Keratinocyte (primary cell): Measurements from ENCODE around the gene NLRC5. TPM values are rescaled to one million over a fixed set of nuclear protein-coding genes. Genes with fewer than 3 reads are reported as not detected.

Experiments used
- DNase-seq: peaks from one replicate; pipeline ENCODE4 v3.0.0-alpha.2; 2011; ENCODE audit warnings: low read depth, missing footprints, low spot score
- FAIRE-seq: peaks from 2 replicates; lab custom pipeline; 2011; peaks lifted over from hg19 to GRCh38; lab: Jason Lieb, UNC
- H2AFZ ChIP-seq: 2 replicates; pipeline ENCODE4 v1.6.0; 2012; ENCODE audit warnings: low read length, control low read depth, inconsistent platforms; ENCODE audit not compliant: control insufficient read depth
- H3K27ac ChIP-seq: 2 replicates; pipeline ENCODE4 v1.5.1; 2011; ENCODE audit warnings: low read length; ENCODE audit not compliant: control insufficient read depth, insufficient read depth
- H3K27me3 ChIP-seq: 3 replicates; pipeline ENCODE4 v1.6.0; 2011; ENCODE audit warnings: low read length; ENCODE audit not compliant: control insufficient read depth, insufficient read depth; ENCODE audit errors: extremely low read depth
- H3K36me3 ChIP-seq, 2 experiments: 2 replicates in 1 of 2; 3 replicates in 1 of 2; pipeline ENCODE4 v1.5.1; 2011; ENCODE audit warnings: low read length in 2 of 2, mild to moderate bottlenecking in 1 of 2; ENCODE audit not compliant: control insufficient read depth in 2 of 2, insufficient read depth in 2 of 2; ENCODE audit errors: extremely low read depth in 1 of 2
- H3K4me1 ChIP-seq: 3 replicates; pipeline ENCODE4 v1.5.1; 2011; ENCODE audit warnings: low read length; ENCODE audit not compliant: control insufficient read depth, insufficient read depth; ENCODE audit errors: extremely low read depth
- H3K4me2 ChIP-seq: 3 replicates; pipeline ENCODE4 v1.6.0; 2011; ENCODE audit warnings: low read depth, low read length; ENCODE audit not compliant: control insufficient read depth, insufficient read depth; ENCODE audit errors: extremely low read depth
- H3K4me3 ChIP-seq, 3 experiments: fragments of 200-600 bp in 1 of 3; sonication (generic) in 1 of 3; 2 replicates in 2 of 3; 3 replicates in 1 of 3; pipeline ENCODE4 v1.5.1; 2011 to 2016; ENCODE audit warnings: low read length in 3 of 3, mild to moderate bottlenecking in 3 of 3, control low read depth in 2 of 3, inconsistent platforms in 1 of 3, low read depth in 1 of 3, mixed read lengths in 1 of 3, mixed run types in 1 of 3, moderate library complexity in 1 of 3; ENCODE audit not compliant: control insufficient read depth in 2 of 3, insufficient read depth in 2 of 3; ENCODE audit errors: extremely low read depth in 1 of 3
- H3K79me2 ChIP-seq: 2 replicates; pipeline ENCODE4 v1.6.0; 2012; ENCODE audit warnings: low read length; ENCODE audit not compliant: control insufficient read depth, insufficient read depth
- H3K9ac ChIP-seq: 3 replicates; pipeline ENCODE4 v1.6.0; 2011; ENCODE audit warnings: low read length; ENCODE audit not compliant: control insufficient read depth, insufficient read depth; ENCODE audit errors: extremely low read depth
- H3K9me1 ChIP-seq: 3 replicates; pipeline ENCODE4 v1.6.0; 2011; ENCODE audit warnings: low read length; ENCODE audit not compliant: control insufficient read depth, insufficient read depth; ENCODE audit errors: extremely low read depth
- H3K9me3 ChIP-seq: 2 replicates; pipeline ENCODE4 v1.5.1; 2012; ENCODE audit warnings: low read depth, low read length; ENCODE audit not compliant: control insufficient read depth
- H4K20me1 ChIP-seq: 3 replicates; pipeline ENCODE4 v1.6.0; 2011; ENCODE audit warnings: low read length; ENCODE audit not compliant: control insufficient read depth, insufficient read depth; ENCODE audit errors: extremely low read depth
- EZH2 ChIP-seq: IDR thresholded peaks from one replicate; pipeline ENCODE4 v1.6.1; 2012; ENCODE audit warnings: inconsistent platforms, mild to moderate bottlenecking, low read length, moderate library complexity
- dilution Hi-C: fragments of 300-500 bp; cut with MboI; formaldehyde crosslinking; loops from one replicate; pipeline ENCODE4 v1.7.0; 2020; ENCODE audit warnings: low sequenced_read_pairs; ENCODE audit not compliant: extremely low pct_ligation_motif_present
- polyA plus RNA-seq, 5 experiments: library from polyadenylated mRNA; depleted of rRNA in 3 of 5; stranded (reverse) in 3 of 5; stranded (forward) in 1 of 5; unstranded in 1 of 5; fragments of >200 nt; gene quantifications; 1 replicate in 1 of 5; 2 replicates in 3 of 5; 3 replicates in 1 of 5; pipeline versions ENCODE4 v1.2.1 to v1.2.3, GENCODE V29; 2011 to 2012; ENCODE audit warnings: missing spikeins in 2 of 5, low read depth in 1 of 5, low replicate concordance in 1 of 5
- TF ChIP-seq, protein P1 (sequence below), 3 experiments: IDR thresholded peaks in 1 of 3; conservative IDR thresholded peaks in 1 of 3; optimal IDR thresholded peaks in 1 of 3; 2 replicates in 2 of 3; 3 replicates in 1 of 3; pipeline versions ENCODE3 to v1.5.1; 2011; ENCODE audit warnings: low read length in 3 of 3, mild to moderate bottlenecking in 3 of 3, moderate library complexity in 2 of 3, control low read depth in 1 of 3, inconsistent platforms in 1 of 3; ENCODE audit not compliant: insufficient read depth in 2 of 3; ENCODE audit errors: extremely low read depth in 1 of 3

Gene NLRC5
- polyA plus RNA-seq, 1 donor (not counting 4 experiments of a cell fraction or from before 2014, with no cell fraction given), result 7.8 TPM

DNA sequence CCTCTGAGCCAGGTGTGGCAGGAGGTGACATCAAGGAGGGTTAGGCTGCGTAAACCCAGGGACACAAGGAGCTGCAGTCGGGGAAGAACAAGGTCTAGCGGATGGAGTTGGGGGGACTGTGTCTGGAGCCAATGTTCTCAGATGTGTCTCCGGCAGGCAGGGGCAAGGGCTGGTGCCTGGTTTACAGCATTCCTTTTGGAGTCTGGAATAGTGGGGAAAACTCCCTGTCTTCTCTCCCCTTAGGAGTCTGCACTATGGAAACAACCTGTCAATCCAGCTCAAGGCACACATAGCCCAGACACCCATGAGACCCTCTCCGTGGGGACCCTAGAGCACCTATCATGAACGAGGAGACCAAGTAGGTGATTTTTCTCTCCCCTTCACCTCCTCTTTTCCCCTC lies 27.5 kb downstream of the NLRC5 start:
- no peaks in the 10 kb centered on the region for H4K20me1 ChIP-seq
- no peaks in the 10 kb centered on the region for H3K79me2 ChIP-seq
- TF ChIP-seq, protein P1, sequence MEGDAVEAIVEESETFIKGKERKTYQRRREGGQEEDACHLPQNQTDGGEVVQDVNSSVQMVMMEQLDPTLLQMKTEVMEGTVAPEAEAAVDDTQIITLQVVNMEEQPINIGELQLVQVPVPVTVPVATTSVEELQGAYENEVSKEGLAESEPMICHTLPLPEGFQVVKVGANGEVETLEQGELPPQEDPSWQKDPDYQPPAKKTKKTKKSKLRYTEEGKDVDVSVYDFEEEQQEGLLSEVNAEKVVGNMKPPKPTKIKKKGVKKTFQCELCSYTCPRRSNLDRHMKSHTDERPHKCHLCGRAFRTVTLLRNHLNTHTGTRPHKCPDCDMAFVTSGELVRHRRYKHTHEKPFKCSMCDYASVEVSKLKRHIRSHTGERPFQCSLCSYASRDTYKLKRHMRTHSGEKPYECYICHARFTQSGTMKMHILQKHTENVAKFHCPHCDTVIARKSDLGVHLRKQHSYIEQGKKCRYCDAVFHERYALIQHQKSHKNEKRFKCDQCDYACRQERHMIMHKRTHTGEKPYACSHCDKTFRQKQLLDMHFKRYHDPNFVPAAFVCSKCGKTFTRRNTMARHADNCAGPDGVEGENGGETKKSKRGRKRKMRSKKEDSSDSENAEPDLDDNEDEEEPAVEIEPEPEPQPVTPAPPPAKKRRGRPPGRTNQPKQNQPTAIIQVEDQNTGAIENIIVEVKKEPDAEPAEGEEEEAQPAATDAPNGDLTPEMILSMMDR (optimal IDR thresholded peaks at IDR 0.05 in 1 of 3, IDR thresholded peaks at IDR 0.05 in 1 of 3, conservative IDR thresholded peaks at IDR 0.05 in 1 of 3; ENCODE audit: extremely low read depth in 1 of 3, insufficient read depth in 2 of 3, low read length in 3 of 3), result no peak
- TF ChIP-seq EZH2, result no peak
- H3K9ac ChIP-seq, result no peak overlapping the region
- no peak overlapping the region for H3K4me3 ChIP-seq
- no peak for DNase-seq
- H3K27ac ChIP-seq, result no peak overlapping the region
- peaks cover 3 to 4% of the 10 kb centered on the region in 2 experiments for H3K36me3 ChIP-seq
- H3K4me1 ChIP-seq, result peaks cover 3% of the 10 kb centered on the region
- no peaks in the 10 kb centered on the region for H3K9me3 ChIP-seq
- dilution Hi-C loops, result no loop called here
- H2AFZ ChIP-seq, result no peak overlapping the region
- no peak overlapping the region for H3K4me2 ChIP-seq
- no peak for FAIRE-seq
- H3K9me1 ChIP-seq, result no peaks in the 10 kb centered on the region
- H3K27me3 ChIP-seq, result no peaks in the 10 kb centered on the region

DNA sequence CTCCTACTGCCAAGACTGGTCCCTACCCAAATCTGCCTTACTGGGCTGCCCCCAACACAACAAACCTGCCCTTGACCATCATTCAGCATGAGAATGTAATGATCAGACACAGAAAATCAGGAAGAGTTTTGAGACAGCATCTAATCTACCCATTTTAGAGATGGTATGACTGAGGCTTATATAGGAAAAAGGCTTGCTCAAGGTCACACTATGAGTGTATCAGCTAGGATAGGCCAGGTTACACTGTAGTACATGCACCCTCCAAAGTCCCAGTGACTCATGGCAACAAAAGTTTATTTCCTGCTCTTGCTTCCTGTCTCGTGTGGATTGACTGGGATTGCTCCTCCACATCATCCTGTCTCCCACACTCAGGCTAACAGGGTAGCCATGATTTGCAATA lies 27.9 kb downstream of the NLRC5 start:
- Histone ChIP-seq H3K4me2 (no peak overlapping the region), H3K36me3 (peaks cover 3 to 4% of the 10 kb centered on the region in 2 experiments), H3K4me1 (peaks cover 3% of the 10 kb centered on the region), H3K79me2 (no peaks in the 10 kb centered on the region), H3K27ac (no peak overlapping the region), H3K4me3 (no peak overlapping the region), H3K9me1 (no peaks in the 10 kb centered on the region), H4K20me1 (no peaks in the 10 kb centered on the region), H2AFZ (no peak overlapping the region), H3K9ac (no peak overlapping the region), H3K9me3 (no peaks in the 10 kb centered on the region), H3K27me3 (no peaks in the 10 kb centered on the region)
- no peak for DNase-seq
- dilution Hi-C loops, result no loop called here
- FAIRE-seq, result no peak
- TF ChIP-seq EZH2, result no peak
- TF ChIP-seq, protein P1 (optimal IDR thresholded peaks at IDR 0.05 in 1 of 3, IDR thresholded peaks at IDR 0.05 in 1 of 3, conservative IDR thresholded peaks at IDR 0.05 in 1 of 3; ENCODE audit: extremely low read depth in 1 of 3, insufficient read depth in 2 of 3, low read length in 3 of 3), result no peak
